H1 (cell line): ENCODE measurements around the gene KCND3. TPM values are rescaled to one million over a fixed set of nuclear protein-coding genes. Genes with fewer than 3 reads are reported as not detected.

Experiments
- CTCF ChIA-PET: fragments of 300-600 bp; sonication (Branson Sonifier 250); formaldehyde crosslinking; loops from one replicate; lab custom pipeline; 2021; ENCODE audit not compliant: partially characterized antibody; lab: Charles Lee
- POLR2A ChIA-PET: fragments of 300-600 bp; sonication (Branson Sonifier 250); formaldehyde crosslinking; loops from one replicate; lab custom pipeline; 2021; ENCODE audit warnings: inconsistent platforms; ENCODE audit not compliant: partially characterized antibody; lab: Charles Lee
- DNase-seq, 2 experiments: peaks; one replicate each; pipeline versions ENCODE4 v3.0.0 to v3.0.0-alpha.2; 2010 to 2022; ENCODE audit warnings: low spot score in 2 of 2, low read depth in 1 of 2, mixed read lengths in 1 of 2
- FAIRE-seq: peaks from 2 replicates; lab custom pipeline; 2011; peaks lifted over from hg19 to GRCh38; lab: Jason Lieb, UNC
- H2AFZ ChIP-seq: 2 replicates; pipeline ENCODE4 v1.8.1; 2012; ENCODE audit warnings: low read length, inconsistent platforms
- H2AK5ac ChIP-seq: 2 replicates; pipeline ENCODE4 v1.6.1; 2013; ENCODE audit warnings: low read depth, low read length
- H2BK120ac ChIP-seq: replicated peaks from 2 replicates; pipeline ENCODE3; 2013; ENCODE audit warnings: low read depth, low read length, inconsistent platforms
- H2BK12ac ChIP-seq: 2 replicates; pipeline ENCODE4 v1.6.1; 2013; ENCODE audit warnings: low read depth, low read length
- H2BK15ac ChIP-seq: 2 replicates; pipeline ENCODE4 v1.6.1; 2013; ENCODE audit warnings: low read length
- H2BK20ac ChIP-seq: 2 replicates; pipeline ENCODE4 v1.6.1; 2013; ENCODE audit warnings: low read length
- H2BK5ac ChIP-seq: 2 replicates; pipeline ENCODE4 v1.6.1; 2013; ENCODE audit warnings: low read depth, low read length
- H3K14ac ChIP-seq: 2 replicates; pipeline ENCODE4 v1.6.1; 2013; ENCODE audit warnings: inconsistent platforms; ENCODE audit not compliant: insufficient read length
- H3K18ac ChIP-seq: 2 replicates; pipeline ENCODE4 v1.6.1; 2013; ENCODE audit warnings: low read length; ENCODE audit errors: extremely low read depth
- H3K23ac ChIP-seq: 2 replicates; pipeline ENCODE4 v1.6.1; 2013; ENCODE audit warnings: inconsistent platforms; ENCODE audit not compliant: insufficient read length
- H3K23me2 ChIP-seq: 2 replicates; pipeline ENCODE4 v1.6.1; 2013; ENCODE audit warnings: low read depth, low read length
- H3K27ac ChIP-seq: 2 replicates; pipeline ENCODE4 v1.6.1; 2011; ENCODE audit warnings: low read depth, low read length, inconsistent platforms
- H3K27me3 ChIP-seq, 4 experiments: replicated peaks in 1 of 4; 1 replicate in 1 of 4; 2 replicates in 3 of 4; pipeline versions ENCODE4 v1.6.1 to v1.8.1; 2011 to 2013; ENCODE audit warnings: low read length in 3 of 4, mild to moderate bottlenecking in 3 of 4, inconsistent platforms in 2 of 4, mixed read lengths in 2 of 4, moderate library complexity in 1 of 4; ENCODE audit not compliant: control insufficient read depth in 3 of 4, insufficient read depth in 3 of 4; ENCODE audit errors: extremely low read depth in 1 of 4
- H3K36me3 ChIP-seq, 4 experiments: 2 replicates each; pipeline versions ENCODE4 v1.6.1 to v1.8.1; 2011 to 2013; ENCODE audit warnings: mild to moderate bottlenecking in 4 of 4, low read length in 3 of 4, moderate library complexity in 2 of 4, control low read depth in 1 of 4, inconsistent platforms in 1 of 4; ENCODE audit not compliant: insufficient read depth in 4 of 4, control insufficient read depth in 2 of 4
- H3K4ac ChIP-seq: replicated peaks from 2 replicates; pipeline ENCODE3; 2013; ENCODE audit warnings: low read length, low read depth, mixed read lengths, inconsistent platforms; ENCODE audit not compliant: insufficient read length
- H3K4me1 ChIP-seq, 4 experiments: replicated peaks in 1 of 4; 1 replicate in 1 of 4; 2 replicates in 3 of 4; pipeline versions ENCODE4 v1.6.1 to v1.8.1; 2011 to 2013; ENCODE audit warnings: low read length in 3 of 4, inconsistent platforms in 2 of 4, mixed read lengths in 1 of 4; ENCODE audit not compliant: insufficient read depth in 4 of 4, control insufficient read depth in 3 of 4
- H3K4me2 ChIP-seq, 2 experiments: 2 replicates each; pipeline versions ENCODE4 v1.6.1 to v1.8.1; 2011 to 2013; ENCODE audit warnings: low read depth in 2 of 2, low read length in 2 of 2, control low read depth in 1 of 2, inconsistent platforms in 1 of 2, mild to moderate bottlenecking in 1 of 2; ENCODE audit not compliant: insufficient read depth in 1 of 2
- H3K4me3 ChIP-seq, 4 experiments: fragments of 200-600, 300-600 bp in 1 of 4; sonication (generic), shearing (Covaris generic), sonication (Bioruptor Twin) in 1 of 4; 2 replicates each; pipeline versions ENCODE4 v1.5.1 to v1.8.1; 2011 to 2016; ENCODE audit warnings: low read length in 4 of 4, low read depth in 3 of 4, control low read depth in 2 of 4, inconsistent platforms in 2 of 4, mild to moderate bottlenecking in 2 of 4, mixed read lengths in 1 of 4, moderate library complexity in 1 of 4; ENCODE audit not compliant: insufficient read depth in 2 of 4; ENCODE audit errors: extremely low read depth in 1 of 4
- H3K56ac ChIP-seq: replicated peaks from 2 replicates; pipeline ENCODE3; 2013; ENCODE audit warnings: low read depth, mild to moderate bottlenecking, mixed read lengths, low read length, inconsistent platforms; ENCODE audit not compliant: insufficient read length
- H3K79me1 ChIP-seq: 2 replicates; pipeline ENCODE4 v1.6.1; 2013; ENCODE audit warnings: low read depth, low read length, control low read depth
- H3K79me2 ChIP-seq, 2 experiments: 2 replicates each; pipeline versions ENCODE4 v1.6.1 to v1.8.1; 2012 to 2013; ENCODE audit warnings: low read length in 2 of 2, mild to moderate bottlenecking in 2 of 2, inconsistent platforms in 1 of 2; ENCODE audit not compliant: insufficient read depth in 2 of 2, control insufficient read depth in 1 of 2
- H3K9ac ChIP-seq, 4 experiments: replicated peaks in 1 of 4; 1 replicate in 1 of 4; 2 replicates in 3 of 4; pipeline versions ENCODE4 v1.6.1 to v1.8.1; 2011 to 2013; ENCODE audit warnings: low read depth in 3 of 4, low read length in 3 of 4, control low read depth in 2 of 4, mild to moderate bottlenecking in 2 of 4, moderate library complexity in 2 of 4, inconsistent platforms in 1 of 4; ENCODE audit errors: extremely low read depth in 1 of 4
- H3K9me3 ChIP-seq, 2 experiments: 2 replicates each; pipeline versions ENCODE4 v1.6.1 to v1.8.1; 2012 to 2013; ENCODE audit warnings: mild to moderate bottlenecking in 2 of 2, moderate library complexity in 2 of 2, control low read depth in 1 of 2, inconsistent platforms in 1 of 2, low read depth in 1 of 2, low read length in 1 of 2, mixed read lengths in 1 of 2; ENCODE audit not compliant: insufficient read depth in 2 of 2
- H4K20me1 ChIP-seq, 2 experiments: replicated peaks in 1 of 2; 2 replicates each; pipeline versions ENCODE3 to v1.8.1; 2011 to 2013; ENCODE audit warnings: inconsistent platforms in 2 of 2, low read length in 2 of 2, mild to moderate bottlenecking in 1 of 2; ENCODE audit not compliant: insufficient read depth in 2 of 2, control insufficient read depth in 1 of 2
- H4K5ac ChIP-seq: 2 replicates; pipeline ENCODE4 v1.6.1; 2013; ENCODE audit warnings: low read length, low read depth, mixed read lengths, inconsistent platforms; ENCODE audit not compliant: insufficient read length
- H4K8ac ChIP-seq: 2 replicates; pipeline ENCODE4 v1.8.0; 2013; ENCODE audit warnings: mild to moderate bottlenecking, moderate library complexity, low read length, inconsistent platforms; ENCODE audit not compliant: insufficient read depth; ENCODE audit errors: extremely low read depth
- H4K91ac ChIP-seq: replicated peaks from 2 replicates; pipeline ENCODE3; 2013; ENCODE audit warnings: low read length, mixed read lengths, inconsistent platforms; ENCODE audit not compliant: insufficient read length
- CHD1 ChIP-seq: IDR thresholded peaks from 2 replicates; pipeline ENCODE4 v1.6.1; 2012; ENCODE audit warnings: low read depth, low read length, improper control_type of control experiment
- E2F6 ChIP-seq: IDR thresholded peaks from 2 replicates; pipeline ENCODE4 v1.6.1; 2012; ENCODE audit warnings: inconsistent platforms
- EP300 ChIP-seq, 2 experiments: IDR thresholded peaks; 1 replicate in 1 of 2; 2 replicates in 1 of 2; pipeline ENCODE4 v1.6.1; 2011 to 2012; ENCODE audit warnings: low read depth in 2 of 2, low read length in 2 of 2, mild to moderate bottlenecking in 2 of 2, borderline replicate concordance in 1 of 2, inconsistent platforms in 1 of 2, moderate library complexity in 1 of 2
- HDAC2 ChIP-seq, 2 experiments: fragments of 300-600 bp in 1 of 2; sonication (generic) in 1 of 2; IDR thresholded peaks; 2 replicates each; pipeline ENCODE4 v1.6.1; 2011 to 2012; ENCODE audit warnings: low read depth in 2 of 2, low read length in 2 of 2, mild to moderate bottlenecking in 2 of 2, moderate library complexity in 2 of 2, borderline replicate concordance in 1 of 2, inconsistent platforms in 1 of 2
- RBBP5 ChIP-seq: IDR thresholded peaks from 2 replicates; pipeline ENCODE4 v1.7.1; 2012; ENCODE audit warnings: low read depth, mild to moderate bottlenecking, inconsistent platforms, low read length, moderate library complexity, borderline replicate concordance
- SAP30 ChIP-seq: fragments of 300-600 bp; sonication (generic); IDR thresholded peaks from 2 replicates; pipeline ENCODE4 v1.7.1; 2012; ENCODE audit warnings: low read length, moderate library complexity, mild to moderate bottlenecking, inconsistent platforms; ENCODE audit not compliant: insufficient read depth, insufficient replicate concordance
- SP1 ChIP-seq: IDR thresholded peaks from 2 replicates; pipeline ENCODE4 v1.6.1; 2011; ENCODE audit warnings: low read depth, low read length
- SP2 ChIP-seq: IDR thresholded peaks from 2 replicates; pipeline ENCODE4 v1.6.1; 2012; ENCODE audit warnings: mild to moderate bottlenecking, low read length, inconsistent platforms
- SUZ12 ChIP-seq: fragments of 200-600 bp; sonication (generic); IDR thresholded peaks from 2 replicates; pipeline ENCODE4 v1.6.1; 2012; ENCODE audit warnings: mild to moderate bottlenecking, inconsistent platforms, low read length, moderate library complexity, mixed read lengths
- TAF1 ChIP-seq: IDR thresholded peaks from 2 replicates; pipeline ENCODE4 v1.6.1; 2011; ENCODE audit warnings: mild to moderate bottlenecking, low read depth, low read length
- WGBS, 2 experiments: shearing (Covaris generic) in 1 of 2; methylation state at CpG; one replicate each; pipeline versions ENCODE4 v1.1.6 to v1.1.7; 2013 to 2015; ENCODE audit warnings: low lambda C conversion rate in 2 of 2, mixed read lengths in 2 of 2, inconsistent platforms in 1 of 2, low coverage in 1 of 2, missing lambda C conversion rate in 1 of 2; ENCODE audit not compliant: insufficient replicate concordance in 2 of 2, insufficient coverage in 1 of 2, insufficient read length in 1 of 2; ENCODE audit errors: extremely low coverage in 1 of 2, missing lambda C conversion rate in 1 of 2; 5-methylcytosine and 5-hydroxymethylcytosine counted together
- polyA plus RNA-seq, 7 experiments: library from polyadenylated mRNA; depleted of rRNA in 3 of 7; stranded (reverse) in 5 of 7; unstranded in 2 of 7; fragments of >200 nt in 5 of 7; fragments of 200-250 nt in 2 of 7; gene quantifications; 1 replicate in 5 of 7; 2 replicates in 1 of 7; 4 replicates in 1 of 7; pipeline versions ENCODE4 v1.2.1 to v1.2.3, GENCODE V29; 2011 to 2013; ENCODE audit warnings: missing spikeins in 2 of 7, mixed read lengths in 2 of 7
- total RNA-seq: library from RNA; stranded (reverse); fragmentation: NEBNext Ultra II Directional; extraction: Animal tissue kit (Norgen Biotek cat#: 25700); gene quantifications from 2 replicates; pipeline ENCODE4 v1.2.1, GENCODE V29; 2021

The KCND3 gene
- total and polyA plus RNA-seq, 2 of the 8 experiments (the other 6 are each of a cell fraction or from before 2014, with no cell fraction given): 0.14 to 0.48 TPM

DNA sequence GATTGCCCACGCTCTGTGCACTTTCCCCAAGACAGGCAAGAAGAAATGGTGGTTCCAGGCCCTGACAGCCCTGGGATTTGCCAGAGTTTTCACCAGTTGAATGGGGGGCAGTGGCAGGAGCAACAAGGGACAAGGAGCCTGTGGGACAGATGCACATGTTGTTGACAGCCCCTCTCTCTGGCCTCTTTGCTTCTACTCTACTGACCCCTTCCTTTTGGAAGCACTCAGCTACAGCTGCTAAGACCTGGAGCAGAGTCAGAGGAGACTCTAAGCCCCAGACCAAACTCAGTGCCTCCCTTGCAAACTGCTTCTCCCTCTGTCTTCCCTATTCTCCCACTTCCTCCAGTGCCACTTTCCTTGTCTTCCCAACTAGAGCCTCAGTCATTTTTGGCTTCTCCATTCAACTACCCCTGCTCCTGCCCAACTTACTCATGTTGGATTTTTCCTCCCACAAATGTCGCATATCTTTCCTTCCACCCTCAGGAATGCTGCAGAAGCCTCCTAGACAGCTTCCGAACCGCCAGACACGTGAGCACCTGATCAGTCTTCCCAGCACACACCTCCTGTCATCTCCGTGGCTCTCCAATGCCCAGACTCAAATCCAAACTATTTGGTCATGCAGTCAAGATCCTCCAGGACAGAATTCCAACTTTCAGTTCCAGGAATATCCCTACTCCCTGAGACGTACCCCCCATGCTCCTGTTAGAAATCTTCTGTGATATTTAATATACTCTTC, 259.4 kb downstream of the KCND3 start:
- Histone ChIP-seq H3K23me2 (no peaks in the 10 kb centered on the region; the same call in 1 of the 2 replicates), H3K27me3 (no peaks in the 10 kb centered on the region; a peak in 1 of 7 replicates), H3K79me2 (peaks cover 0 to 41% of the 10 kb centered on the region in 2 experiments; a peak in 3 of 4 replicates), H3K56ac (no peak overlapping the region), H2AFZ (no peak overlapping the region), H3K4ac (no peak overlapping the region), H3K4me1 (peaks cover 0 to 18% (median 6%) of the 10 kb centered on the region in 4 experiments; a peak in 6 of 7 replicates), H3K4me3 (no peak overlapping the region), H3K23ac (no peak overlapping the region), H4K91ac (no peak overlapping the region), H2BK120ac (no peak overlapping the region), H4K8ac (no peak overlapping the region), H3K9me3 (no peaks in the 10 kb centered on the region), H3K36me3 (peaks cover 0 to 5% (median 2%) of the 10 kb centered on the region in 4 experiments; a peak in 4 of 8 replicates), H2AK5ac (no peak overlapping the region), H3K4me2 (no peak overlapping the region), H3K79me1 (peaks cover 17% of the 10 kb centered on the region), H3K18ac (no peak overlapping the region), H2BK12ac (no peak overlapping the region), H2BK15ac (0 out of 2 replicates have a peak overlapping the region, but pooled peaks have one; percentile 40), H3K27ac (no peak overlapping the region), H4K20me1 (peaks cover 3% of the 10 kb centered on the region in 2 experiments), H2BK20ac (no peak overlapping the region), H3K9ac (no peak overlapping the region), H3K14ac (no peak overlapping the region), H4K5ac (no peak overlapping the region), H2BK5ac (no peak overlapping the region)
- POLR2A ChIA-PET: interaction anchor here (18.0 to 19.0 kb wide), 2 partner anchors 7 to 9 kb away, joined by 343 read pairs; partner anchors contain the start of gene INKA2
- DNase-seq (no peak), FAIRE-seq (no peak)
- CTCF ChIA-PET: interaction anchor here (1.5 to 42.0 kb wide), 3 partner anchors 0 to 38 kb away, joined by 3 to 1070 read pairs (median 1070); partner anchors contain the start of genes DDX20 and INKA2
- 87% methylated on average over 7 of the region's 7 CpGs; no CpG with 5 or more reads in 1 of the 2 experiments for WGBS, 2 experiments
- TF ChIP-seq TAF1 (no peak), EP300 (IDR thresholded peaks at IDR 0.05; ENCODE audit: borderline replicate concordance in 1 of 2, low read depth in 2 of 2, low read length in 2 of 2) (no peak), SAP30 (no peak), E2F6 (no peak), SP2 (no peak), HDAC2 (IDR thresholded peaks at IDR 0.05; ENCODE audit: borderline replicate concordance in 1 of 2, low read depth in 2 of 2, low read length in 2 of 2) (no peak), RBBP5 (no peak), CHD1 (no peak), SUZ12 (no peak), SP1 (no peak)
